GM23338 (cell line): Measurements from ENCODE around the gene CD6. TPM values are rescaled to one million over a fixed set of nuclear protein-coding genes. Genes with fewer than 3 reads are reported as not detected.

Source experiments
- ATAC-seq: fragments of 200-7000 bp; cut with Tn5 transposase; 3 replicates; pipeline ENCODE4 v1.9.1; 2020
- DNase-seq: peaks from one replicate; pipeline ENCODE4 v3.0.0-alpha.2; 2015; ENCODE audit warnings: low spot score
- H2AFZ ChIP-seq: fragments of 200-600 bp; sonication (generic); 2 replicates; pipeline ENCODE4 v1.8.0; 2016; ENCODE audit warnings: antibody characterized with exemption, mild to moderate bottlenecking, moderate library complexity
- H3F3A ChIP-seq: fragments of 200-600 bp; sonication (generic); replicated peaks from 2 replicates; pipeline ENCODE4 v1.8.0; 2017; ENCODE audit warnings: antibody characterized with exemption, mixed run types, low read depth
- H3K27ac ChIP-seq: fragments of 200-600 bp; sonication (generic); 2 replicates; pipeline ENCODE4 v1.6.1; 2016; ENCODE audit warnings: low read depth
- H3K27me3 ChIP-seq: fragments of 200-600 bp; sonication (generic); 2 replicates; pipeline ENCODE4 v1.8.0; 2016; ENCODE audit warnings: mild to moderate bottlenecking, mixed run types, moderate library complexity; ENCODE audit not compliant: insufficient read depth
- H3K36me3 ChIP-seq: fragments of 200-600 bp; sonication (generic); 2 replicates; pipeline ENCODE4 v1.8.0; 2016; ENCODE audit warnings: mild to moderate bottlenecking; ENCODE audit not compliant: insufficient read depth
- H3K4me1 ChIP-seq: fragments of 200-600 bp; sonication (generic); 2 replicates; pipeline ENCODE4 v1.8.0; 2016; ENCODE audit warnings: mild to moderate bottlenecking, moderate library complexity; ENCODE audit not compliant: insufficient read depth
- H3K4me2 ChIP-seq: fragments of 200-600 bp; sonication (generic); 2 replicates; pipeline ENCODE4 v1.7.1; 2017; ENCODE audit warnings: mixed run types
- H3K4me3 ChIP-seq: fragments of 200-600 bp; sonication (generic); 2 replicates; pipeline ENCODE4 v1.6.1; 2016; ENCODE audit warnings: mixed run types
- H3K79me2 ChIP-seq: fragments of 200-600 bp; sonication (generic); replicated peaks from 2 replicates; pipeline ENCODE4 v1.8.0; 2017; ENCODE audit warnings: mild to moderate bottlenecking; ENCODE audit not compliant: insufficient read depth
- H3K9me2 ChIP-seq: fragments of 200-600 bp; sonication (generic); 2 replicates; pipeline ENCODE4 v1.8.0; 2017; ENCODE audit not compliant: insufficient read depth
- H4K20me1 ChIP-seq: fragments of 200-600 bp; sonication (generic); replicated peaks from 2 replicates; pipeline ENCODE4 v1.8.0; 2017; ENCODE audit warnings: mild to moderate bottlenecking; ENCODE audit not compliant: insufficient read depth
- H3K27ac Mint-ChIP-seq: 2 replicates; pipeline ENCODE4 v1.8.0; 2020; ENCODE audit warnings: inconsistent platforms, mild to moderate bottlenecking, moderate library complexity, mixed read lengths
- H3K27me3 Mint-ChIP-seq: 3 replicates; pipeline ENCODE4 v1.8.0; 2022; ENCODE audit warnings: low read depth, mild to moderate bottlenecking, moderate library complexity, mixed read lengths, inconsistent platforms; ENCODE audit not compliant: insufficient read depth, poor library complexity
- H3K36me3 Mint-ChIP-seq: 3 replicates; pipeline ENCODE4 v1.8.0; 2021; ENCODE audit warnings: low read depth, mild to moderate bottlenecking, inconsistent platforms, moderate library complexity, mixed read lengths
- H3K4me1 Mint-ChIP-seq: 3 replicates; pipeline ENCODE4 v1.8.0; 2020; ENCODE audit warnings: mild to moderate bottlenecking, inconsistent platforms, mixed read lengths
- H3K4me3 Mint-ChIP-seq: 3 replicates; pipeline ENCODE4 v1.8.0; 2021; ENCODE audit warnings: moderate library complexity, mild to moderate bottlenecking, inconsistent platforms, mixed read lengths
- H3K9me3 Mint-ChIP-seq: 3 replicates; pipeline ENCODE4 v1.8.0; 2020; ENCODE audit warnings: moderate library complexity, mild to moderate bottlenecking, inconsistent platforms, mixed read lengths
- EZH2 ChIP-seq: fragments of 200-600 bp; sonication (generic); IDR thresholded peaks from one replicate; pipeline ENCODE4 v1.8.0; 2017; ENCODE audit warnings: antibody characterized with exemption, mild to moderate bottlenecking, low read depth; ENCODE audit not compliant: unreplicated experiment
- EZH2phosphoT487 ChIP-seq: fragments of 200-600 bp; sonication (generic); IDR thresholded peaks from one replicate; pipeline ENCODE4 v1.8.1; 2018; ENCODE audit warnings: antibody characterized with exemption; ENCODE audit not compliant: unreplicated experiment
- NANOG ChIP-seq: IDR thresholded peaks from 2 replicates; pipeline ENCODE4 v1.6.1; 2016; ENCODE audit warnings: antibody characterized with exemption, borderline replicate concordance
- POLR2AphosphoS5 ChIP-seq: IDR thresholded peaks from 2 replicates; pipeline ENCODE4 v1.6.1; 2016; ENCODE audit warnings: antibody characterized with exemption, low read depth
- STAT1 ChIP-seq: IDR thresholded peaks from one replicate; pipeline ENCODE4 v1.6.1; 2016; ENCODE audit warnings: antibody characterized with exemption; ENCODE audit not compliant: unreplicated experiment
- ZNF114 ChIP-seq: fragments of 250-450 bp; sonication (Bioruptor Pico); IDR thresholded peaks from 2 replicates; pipeline ENCODE4 v1.5.0; 2020; ENCODE audit warnings: mild to moderate bottlenecking, moderate library complexity
- polyA plus RNA-seq: library from polyadenylated mRNA; unstranded; fragments of >200 nt; fragmentation: Nextera tagmentation; extraction: Ambion mirVana; gene quantifications from 2 replicates; pipeline ENCODE4 v1.2.1, GENCODE V29; 2016
- total RNA-seq: library from RNA; depleted of rRNA; stranded (reverse); fragments of >200 nt; shearing (Covaris generic); gene quantifications from 2 replicates; pipeline ENCODE4 v1.2.3, GENCODE V29; 2014
- TF ChIP-seq, protein P1 (sequence below): IDR thresholded peaks from one replicate; pipeline ENCODE4 v1.6.1; 2018; ENCODE audit warnings: antibody characterized with exemption; ENCODE audit not compliant: unreplicated experiment
- TF ChIP-seq, protein P2 (sequence below): IDR thresholded peaks from 2 replicates; pipeline ENCODE4 v1.6.1; 2016; ENCODE audit warnings: antibody characterized with exemption
- TF ChIP-seq, protein P3 (sequence below), 2 experiments: fragments of 200-600 bp in 1 of 2; sonication (generic) in 1 of 2; conservative IDR thresholded peaks; 2 replicates each; pipeline versions ENCODE4 v1.5.1 to v1.6.1; 2016 to 2017; ENCODE audit warnings: antibody characterized with exemption in 2 of 2, low read depth in 2 of 2, mild to moderate bottlenecking in 2 of 2, moderate library complexity in 1 of 2

The CD6 gene
- total and polyA plus RNA-seq, 2 experiments from 2014 or later = 0.49 TPM; not detected in 1

DNA sequence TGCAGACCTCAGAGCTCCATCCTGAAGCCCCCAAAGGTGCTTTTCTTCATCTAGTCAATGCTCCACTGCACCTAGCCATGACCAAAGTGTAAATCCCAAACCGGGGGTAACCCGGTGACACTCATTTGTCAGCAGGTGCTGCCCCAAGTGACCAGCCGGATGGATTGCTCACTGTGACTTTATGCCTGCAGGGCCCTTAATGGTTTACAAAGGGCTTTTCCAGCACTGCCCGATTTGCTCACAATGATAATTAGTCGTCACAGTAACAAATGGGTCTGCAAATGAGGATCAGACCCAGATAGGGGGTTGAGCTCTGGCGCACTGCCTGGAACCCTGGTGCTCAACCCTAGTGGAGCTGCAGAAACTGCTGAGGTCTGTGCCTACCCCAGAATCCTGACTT lies 85.1 kb downstream of the CD6 start (continued):
- TF ChIP-seq, protein P1, sequence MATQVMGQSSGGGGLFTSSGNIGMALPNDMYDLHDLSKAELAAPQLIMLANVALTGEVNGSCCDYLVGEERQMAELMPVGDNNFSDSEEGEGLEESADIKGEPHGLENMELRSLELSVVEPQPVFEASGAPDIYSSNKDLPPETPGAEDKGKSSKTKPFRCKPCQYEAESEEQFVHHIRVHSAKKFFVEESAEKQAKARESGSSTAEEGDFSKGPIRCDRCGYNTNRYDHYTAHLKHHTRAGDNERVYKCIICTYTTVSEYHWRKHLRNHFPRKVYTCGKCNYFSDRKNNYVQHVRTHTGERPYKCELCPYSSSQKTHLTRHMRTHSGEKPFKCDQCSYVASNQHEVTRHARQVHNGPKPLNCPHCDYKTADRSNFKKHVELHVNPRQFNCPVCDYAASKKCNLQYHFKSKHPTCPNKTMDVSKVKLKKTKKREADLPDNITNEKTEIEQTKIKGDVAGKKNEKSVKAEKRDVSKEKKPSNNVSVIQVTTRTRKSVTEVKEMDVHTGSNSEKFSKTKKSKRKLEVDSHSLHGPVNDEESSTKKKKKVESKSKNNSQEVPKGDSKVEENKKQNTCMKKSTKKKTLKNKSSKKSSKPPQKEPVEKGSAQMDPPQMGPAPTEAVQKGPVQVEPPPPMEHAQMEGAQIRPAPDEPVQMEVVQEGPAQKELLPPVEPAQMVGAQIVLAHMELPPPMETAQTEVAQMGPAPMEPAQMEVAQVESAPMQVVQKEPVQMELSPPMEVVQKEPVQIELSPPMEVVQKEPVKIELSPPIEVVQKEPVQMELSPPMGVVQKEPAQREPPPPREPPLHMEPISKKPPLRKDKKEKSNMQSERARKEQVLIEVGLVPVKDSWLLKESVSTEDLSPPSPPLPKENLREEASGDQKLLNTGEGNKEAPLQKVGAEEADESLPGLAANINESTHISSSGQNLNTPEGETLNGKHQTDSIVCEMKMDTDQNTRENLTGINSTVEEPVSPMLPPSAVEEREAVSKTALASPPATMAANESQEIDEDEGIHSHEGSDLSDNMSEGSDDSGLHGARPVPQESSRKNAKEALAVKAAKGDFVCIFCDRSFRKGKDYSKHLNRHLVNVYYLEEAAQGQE = no peak
- TF ChIP-seq, protein P2, sequence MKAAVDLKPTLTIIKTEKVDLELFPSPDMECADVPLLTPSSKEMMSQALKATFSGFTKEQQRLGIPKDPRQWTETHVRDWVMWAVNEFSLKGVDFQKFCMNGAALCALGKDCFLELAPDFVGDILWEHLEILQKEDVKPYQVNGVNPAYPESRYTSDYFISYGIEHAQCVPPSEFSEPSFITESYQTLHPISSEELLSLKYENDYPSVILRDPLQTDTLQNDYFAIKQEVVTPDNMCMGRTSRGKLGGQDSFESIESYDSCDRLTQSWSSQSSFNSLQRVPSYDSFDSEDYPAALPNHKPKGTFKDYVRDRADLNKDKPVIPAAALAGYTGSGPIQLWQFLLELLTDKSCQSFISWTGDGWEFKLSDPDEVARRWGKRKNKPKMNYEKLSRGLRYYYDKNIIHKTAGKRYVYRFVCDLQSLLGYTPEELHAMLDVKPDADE = no peak
- TF ChIP-seq ZNF114 = no peak
- TF ChIP-seq, protein P3, sequence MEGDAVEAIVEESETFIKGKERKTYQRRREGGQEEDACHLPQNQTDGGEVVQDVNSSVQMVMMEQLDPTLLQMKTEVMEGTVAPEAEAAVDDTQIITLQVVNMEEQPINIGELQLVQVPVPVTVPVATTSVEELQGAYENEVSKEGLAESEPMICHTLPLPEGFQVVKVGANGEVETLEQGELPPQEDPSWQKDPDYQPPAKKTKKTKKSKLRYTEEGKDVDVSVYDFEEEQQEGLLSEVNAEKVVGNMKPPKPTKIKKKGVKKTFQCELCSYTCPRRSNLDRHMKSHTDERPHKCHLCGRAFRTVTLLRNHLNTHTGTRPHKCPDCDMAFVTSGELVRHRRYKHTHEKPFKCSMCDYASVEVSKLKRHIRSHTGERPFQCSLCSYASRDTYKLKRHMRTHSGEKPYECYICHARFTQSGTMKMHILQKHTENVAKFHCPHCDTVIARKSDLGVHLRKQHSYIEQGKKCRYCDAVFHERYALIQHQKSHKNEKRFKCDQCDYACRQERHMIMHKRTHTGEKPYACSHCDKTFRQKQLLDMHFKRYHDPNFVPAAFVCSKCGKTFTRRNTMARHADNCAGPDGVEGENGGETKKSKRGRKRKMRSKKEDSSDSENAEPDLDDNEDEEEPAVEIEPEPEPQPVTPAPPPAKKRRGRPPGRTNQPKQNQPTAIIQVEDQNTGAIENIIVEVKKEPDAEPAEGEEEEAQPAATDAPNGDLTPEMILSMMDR (conservative IDR thresholded peaks at IDR 0.05; ENCODE audit: low read depth in 2 of 2) = no peak
- TF ChIP-seq STAT1 = no peak
- no peak for TF ChIP-seq EZH2phosphoT487
- no peak for TF ChIP-seq POLR2AphosphoS5

DNA sequence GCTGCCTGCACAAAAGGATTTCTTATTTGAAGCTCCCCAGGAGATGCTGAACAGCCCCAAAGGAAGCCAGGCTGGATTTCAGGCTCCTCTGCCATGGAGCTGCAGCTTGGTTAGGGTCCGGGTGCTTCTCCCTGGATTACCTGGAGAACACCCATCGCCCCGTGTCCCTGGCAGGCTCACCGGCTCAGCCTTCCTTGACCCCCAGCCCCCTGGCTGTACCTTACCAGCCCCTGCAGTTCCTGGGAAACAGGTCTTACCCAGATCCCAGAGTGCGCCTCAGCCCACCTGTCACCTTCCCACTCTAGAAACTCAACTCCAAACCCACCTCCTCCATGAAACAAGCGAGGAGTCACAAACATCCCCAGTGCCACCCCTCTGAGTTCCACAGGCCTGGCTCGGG lies 85.5 kb downstream of the CD6 start:
- H3K36me3 Mint-ChIP-seq = no peaks in the 10 kb centered on the region

DNA sequence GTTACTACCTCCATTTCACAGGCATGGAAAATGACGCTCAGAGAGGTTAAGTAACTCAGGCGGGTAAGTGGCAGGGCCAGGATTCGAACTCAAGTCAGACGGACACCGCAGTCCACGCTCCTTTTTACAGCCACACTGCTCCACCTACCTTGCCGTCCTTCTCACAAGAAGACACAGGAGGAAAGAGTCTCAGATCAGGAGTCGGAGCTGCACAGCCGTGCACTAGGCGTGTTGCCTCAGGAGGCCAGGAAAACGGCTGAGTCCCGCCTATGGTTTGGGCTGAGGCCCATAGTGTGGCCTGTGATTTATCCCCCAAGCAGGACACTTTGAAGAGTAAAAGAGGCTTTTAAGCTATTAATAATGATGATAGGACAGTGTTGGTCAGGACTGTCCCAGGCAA lies 86.1 kb downstream of the CD6 start:
- ATAC-seq = no peak
- H3K27me3 Mint-ChIP-seq = peaks cover 6% of the 10 kb centered on the region
- H3K79me2 ChIP-seq = no peaks in the 10 kb centered on the region
- no peak for TF ChIP-seq NANOG
- no peak for TF ChIP-seq EZH2

More for the DNA sequence above, 85.5 kb downstream of the CD6 start:
- Mint-ChIP-seq H3K4me3 (no peak overlapping the region), H3K27ac (peak overlapping the region; percentile 84; the same call in 1 of the 2 replicates), H3K9me3 (no peaks in the 10 kb centered on the region), H3K4me1 (peaks cover 2% of the 10 kb centered on the region; the same call in 1 of the 3 replicates), H3K27me3 (peaks cover 6% of the 10 kb centered on the region)
- TF ChIP-seq EZH2 = no peak
- Histone ChIP-seq H3K4me1 (no peaks in the 10 kb centered on the region), H3F3A (no peaks in the 10 kb centered on the region), H3K4me2 (no peak overlapping the region), H3K36me3 (no peaks in the 10 kb centered on the region), H3K27ac (no peak overlapping the region), H3K9me2 (no peaks in the 10 kb centered on the region), H3K4me3 (no peak overlapping the region), H2AFZ (no peak overlapping the region), H3K79me2 (no peaks in the 10 kb centered on the region), H3K27me3 (no peaks in the 10 kb centered on the region), H4K20me1 (no peaks in the 10 kb centered on the region)
- DNase-seq = no peak
- no peak for ATAC-seq

More for the DNA sequence above, 86.1 kb downstream of the CD6 start:
- Histone ChIP-seq H3K9me2 (no peaks in the 10 kb centered on the region), H3K4me2 (no peak overlapping the region), H3K27me3 (no peaks in the 10 kb centered on the region), H4K20me1 (no peaks in the 10 kb centered on the region), H3K4me3 (no peak overlapping the region), H3K36me3 (no peaks in the 10 kb centered on the region), H3K4me1 (no peaks in the 10 kb centered on the region), H3K27ac (no peak overlapping the region), H3F3A (no peaks in the 10 kb centered on the region), H2AFZ (no peak overlapping the region)
- Mint-ChIP-seq H3K36me3 (no peaks in the 10 kb centered on the region), H3K4me1 (peaks cover 2% of the 10 kb centered on the region; the same call in 1 of the 3 replicates), H3K4me3 (no peak overlapping the region), H3K27ac (no peak overlapping the region), H3K9me3 (no peaks in the 10 kb centered on the region)
- no peak for DNase-seq
